ENCODE measurements around the gene MMD.

DNA sequence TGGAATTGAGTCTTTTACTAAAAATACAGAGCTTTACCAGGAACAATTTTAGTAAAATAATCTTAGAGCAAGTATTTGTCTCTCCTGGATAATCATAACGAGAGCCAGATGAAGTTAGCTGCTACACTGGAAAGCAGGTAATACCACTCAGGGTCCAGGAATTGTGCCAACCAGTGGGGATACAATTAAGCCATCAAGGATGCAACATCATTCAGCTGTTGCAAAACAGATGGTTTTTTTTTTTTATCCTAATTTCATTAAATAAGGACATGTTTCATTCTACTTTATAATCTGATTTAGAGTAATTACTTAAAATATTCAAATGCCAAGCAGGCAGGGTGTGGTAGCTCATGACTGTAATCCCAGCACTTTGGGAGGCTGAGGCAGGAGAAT lies 10.2 kb downstream of the MMD start:
- TF ChIP-seq CTCF (IDR thresholded peaks at IDR 0.05), result no peak
- TF ChIP-seq EZH2 (IDR thresholded peaks at IDR 0.05; ENCODE audit: borderline replicate concordance, insufficient read depth, low read depth, low read length, poor library complexity, severe bottlenecking), result no peak

Data from B cell (primary cell).